Loucy (cell line): ENCODE results near the gene PCDH17.

Experiments used
- H2AFZ ChIP-seq: fragments of 200-600 bp; sonication (generic); 2 replicates; pipeline ENCODE4 v1.6.0; 2016; ENCODE audit warnings: antibody characterized with exemption, mild to moderate bottlenecking, low read length, moderate library complexity
- H3F3A ChIP-seq: fragments of 200-600 bp; 2 replicates; pipeline ENCODE4 v1.6.0; 2016; ENCODE audit warnings: antibody characterized with exemption, low read depth, mild to moderate bottlenecking
- H3K27me3 ChIP-seq: fragments of 200-600 bp; sonication (generic); 2 replicates; pipeline ENCODE4 v1.6.1; 2014; ENCODE audit warnings: low read length, mild to moderate bottlenecking; ENCODE audit not compliant: insufficient read depth, poor library complexity, severe bottlenecking
- H3K36me3 ChIP-seq: fragments of 200-600 bp; sonication (generic); 2 replicates; pipeline ENCODE4 v1.6.1; 2016; ENCODE audit warnings: low read length; ENCODE audit not compliant: insufficient read depth
- H3K4me1 ChIP-seq: fragments of 200-600 bp; sonication (generic); 2 replicates; pipeline ENCODE4 v1.5.1; 2014; ENCODE audit warnings: low read length, mild to moderate bottlenecking; ENCODE audit not compliant: insufficient read depth, poor library complexity, severe bottlenecking
- H3K4me2 ChIP-seq: fragments of 200-600 bp; sonication (generic); 2 replicates; pipeline ENCODE4 v1.6.0; 2014; ENCODE audit warnings: antibody characterized with exemption, low read length, low read depth, mild to moderate bottlenecking; ENCODE audit not compliant: poor library complexity, severe bottlenecking
- H3K4me3 ChIP-seq: fragments of 200-600 bp; sonication (generic); 2 replicates; pipeline ENCODE4 v1.5.1; 2014; ENCODE audit warnings: low read length, mild to moderate bottlenecking, mixed read lengths; ENCODE audit not compliant: poor library complexity, severe bottlenecking
- H3K79me2 ChIP-seq: fragments of 200-600 bp; sonication (generic); 2 replicates; pipeline ENCODE4 v1.6.1; 2014; ENCODE audit warnings: low read length; ENCODE audit not compliant: insufficient read depth
- H3K9ac ChIP-seq: fragments of 200-600 bp; sonication (generic); 2 replicates; pipeline ENCODE4 v1.6.0; 2014; ENCODE audit warnings: mild to moderate bottlenecking, low read depth, low read length, moderate library complexity; ENCODE audit not compliant: poor library complexity, severe bottlenecking
- H3K9me2 ChIP-seq: fragments of 200-600 bp; sonication (generic); replicated peaks from 2 replicates; pipeline ENCODE4 v1.6.1; 2016; ENCODE audit warnings: low read depth, low read length, mixed read lengths
- H3K9me3 ChIP-seq: fragments of 200-600 bp; sonication (generic); 2 replicates; pipeline ENCODE4 v1.6.1; 2014; ENCODE audit warnings: mild to moderate bottlenecking, antibody characterized with exemption, low read length, low read depth; ENCODE audit not compliant: insufficient read depth
- H4K20me1 ChIP-seq: fragments of 200-600 bp; sonication (generic); 2 replicates; pipeline ENCODE4 v1.6.0; 2014; ENCODE audit warnings: antibody characterized with exemption, low read length, mild to moderate bottlenecking; ENCODE audit not compliant: insufficient read depth, poor library complexity, severe bottlenecking
- CTCF ChIP-seq: fragments of 200-600 bp; sonication (generic); conservative IDR thresholded peaks from 2 replicates; pipeline ENCODE4 v1.5.1; 2014; ENCODE audit warnings: mild to moderate bottlenecking, antibody characterized with exemption, low read length
- EZH2phosphoT487 ChIP-seq: fragments of 200-600 bp; IDR thresholded peaks from 2 replicates; pipeline ENCODE4 v1.6.1; 2018; ENCODE audit warnings: antibody characterized with exemption, mild to moderate bottlenecking, moderate library complexity, borderline replicate concordance

The PCDH17 gene

DNA sequence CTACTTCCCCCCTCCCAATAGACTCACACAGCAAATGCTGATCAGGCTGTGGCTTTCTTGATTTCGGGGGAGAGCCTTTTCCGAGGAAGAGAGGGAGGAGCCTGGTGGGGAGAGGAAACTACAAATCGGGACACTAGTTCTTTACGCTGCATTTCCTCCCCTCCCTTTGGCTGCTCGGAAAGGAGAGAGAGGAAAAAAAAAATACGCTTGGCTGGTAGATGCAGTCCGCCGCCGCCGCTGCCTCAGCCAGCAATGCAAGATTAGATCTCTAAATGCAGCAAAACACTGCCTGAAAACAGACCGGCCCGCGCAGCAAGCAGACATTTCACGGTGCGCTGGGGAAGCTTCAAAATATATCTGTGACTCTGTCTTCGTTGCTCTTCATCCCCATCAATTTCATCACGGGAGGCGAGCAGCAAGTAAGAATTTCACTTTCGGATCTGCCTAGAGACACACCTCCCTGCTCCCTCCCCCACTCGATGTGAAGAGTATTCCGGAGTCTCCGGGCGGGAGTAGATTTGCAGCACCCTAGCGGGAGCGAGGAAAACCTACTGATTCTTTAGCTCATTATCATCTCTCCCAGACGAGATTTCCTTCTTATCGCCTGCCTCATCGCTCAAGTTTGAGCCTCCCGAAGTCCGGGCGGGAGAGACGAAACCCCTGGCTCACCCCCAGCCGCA is at the start of gene PCDH17:
Gene PCDH17, plus strand, starts transcription at position 149 of the 680 bp plus-strand sequence. CDS start 803 bp downstream, outside the sequence.
- Histone ChIP-seq H3K4me2 (no peak within 1 kb of the TSS), H3F3A (no peaks in the 10 kb centered on the region), H3K9ac (no peak within 1 kb of the TSS), H3K4me1 (no peaks in the 10 kb centered on the region), H3K36me3 (no peaks in the 10 kb centered on the region), H3K9me3 (no peaks in the 10 kb centered on the region), H3K79me2 (no peaks in the 10 kb centered on the region), H3K9me2 (no peaks in the 10 kb centered on the region), H2AFZ (no peak within 1 kb of the TSS), H3K4me3 (no peak within 1 kb of the TSS), H4K20me1 (no peaks in the 10 kb centered on the region), H3K27me3 (no peaks in the 10 kb centered on the region)
- no peak for TF ChIP-seq EZH2phosphoT487
- no peak for TF ChIP-seq CTCF

DNA sequence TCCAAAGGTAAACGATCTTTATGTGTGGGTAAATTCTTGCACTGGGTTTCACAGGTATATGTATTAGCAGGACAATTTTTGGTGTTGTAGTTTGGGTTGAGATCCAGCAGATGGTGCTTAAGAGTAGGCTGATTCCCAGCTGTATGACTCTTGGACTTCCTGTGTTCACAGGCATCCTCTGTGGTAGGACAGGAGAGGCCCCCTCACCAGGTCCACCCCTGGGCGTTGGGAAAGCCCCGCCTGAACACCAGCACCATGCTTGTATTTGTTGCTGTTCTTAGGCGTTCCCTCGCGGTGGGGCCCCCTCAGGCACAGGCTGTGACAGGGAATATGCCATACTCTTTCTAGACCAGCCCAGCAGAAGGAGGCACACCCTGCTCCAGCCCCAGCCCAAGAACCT is 49.5 kb upstream of the PCDH17 start:
- no peak overlapping the region for H3K4me2 ChIP-seq
- no peaks in the 10 kb centered on the region for H3K79me2 ChIP-seq
- no peaks in the 10 kb centered on the region for H3K36me3 ChIP-seq
- H3K9ac ChIP-seq = no peak overlapping the region
- H3K4me3 ChIP-seq = no peak overlapping the region
- no peaks in the 10 kb centered on the region for H3K9me2 ChIP-seq
- no peaks in the 10 kb centered on the region for H4K20me1 ChIP-seq
- H3K9me3 ChIP-seq = no peaks in the 10 kb centered on the region
- TF ChIP-seq EZH2phosphoT487 (no peak), CTCF (peak; percentile 53)
- peak overlapping the region; percentile 32; the same call in 1 of the 2 replicates for H2AFZ ChIP-seq
- H3F3A ChIP-seq = no peaks in the 10 kb centered on the region
- no peaks in the 10 kb centered on the region for H3K4me1 ChIP-seq
- no peaks in the 10 kb centered on the region for H3K27me3 ChIP-seq

- Histone ChIP-seq H3K9ac (no peak overlapping the region), H3K79me2 (no peaks in the 10 kb centered on the region), H3K4me3 (no peak overlapping the region), H4K20me1 (no peaks in the 10 kb centered on the region), H3F3A (no peaks in the 10 kb centered on the region), H3K4me2 (no peak overlapping the region), H3K9me2 (no peaks in the 10 kb centered on the region), H3K27me3 (no peaks in the 10 kb centered on the region), H2AFZ (no peak overlapping the region), H3K9me3 (no peaks in the 10 kb centered on the region), H3K36me3 (no peaks in the 10 kb centered on the region), H3K4me1 (no peaks in the 10 kb centered on the region)
- TF ChIP-seq CTCF = no peak
- TF ChIP-seq EZH2phosphoT487 = no peak
Measured at GRCh38 chr13:57583529-57583928, 48.0 kb upstream of the PCDH17 start.
